AG04450 (cell line): ENCODE data around the gene GNAS-AS1. TPM values are rescaled to one million over a fixed set of nuclear protein-coding genes. Genes with fewer than 3 reads are reported as not detected.

ENCODE experiments used
- CTCF ChIA-PET: fragments of 300-600, 350-600 bp; formaldehyde crosslinking; extraction: SDS; loops from one replicate; lab custom pipeline; 2022; ENCODE audit warnings: antibody characterized with exemption, inconsistent platforms; lab: Charles Lee
- POLR2A ChIA-PET: fragments of 350-600 bp; formaldehyde crosslinking; extraction: SDS; loops from one replicate; lab custom pipeline; 2021; ENCODE audit warnings: antibody characterized with exemption, inconsistent platforms; lab: Yijun Ruan, JAX
- DNase-seq: peaks from one replicate; pipeline ENCODE4 v3.0.0-alpha.2; 2011; ENCODE audit warnings: low read depth, low spot score
- H3K27ac ChIP-seq: one replicate; pipeline ENCODE4 v1.5.1; 2012; ENCODE audit warnings: low read depth, low read length, control low read depth
- H3K27me3 ChIP-seq: one replicate; pipeline ENCODE4 v1.6.0; 2012; ENCODE audit warnings: low read length; ENCODE audit not compliant: control insufficient read depth, insufficient read depth
- H3K4me3 ChIP-seq: 2 replicates; pipeline ENCODE4 v1.5.1; 2011; ENCODE audit warnings: mild to moderate bottlenecking, low read depth, low read length, control low read depth
- H3K9me3 ChIP-seq: 2 replicates; pipeline ENCODE4 v1.5.1; 2012; ENCODE audit warnings: low read length; ENCODE audit not compliant: control insufficient read depth, insufficient read depth
- CTCF ChIP-seq: IDR thresholded peaks from 2 replicates; pipeline ENCODE4 v1.5.1; 2011; ENCODE audit warnings: low read depth, low read length, control low read depth, inconsistent platforms
- polyA plus RNA-seq: library from polyadenylated mRNA; depleted of rRNA; stranded (reverse); fragments of >200 nt; gene quantifications from 2 replicates; pipeline ENCODE4 v1.2.3, GENCODE V29; 2011

GNAS-AS1 gene
- polyA plus RNA-seq, 1 experiment, result 0.52 TPM

- Histone ChIP-seq H3K4me3 (no peak overlapping the region), H3K27ac (no peak overlapping the region), H3K27me3 (peaks cover 28% of the 10 kb centered on the region), H3K9me3 (peaks cover 19% of the 10 kb centered on the region)
- ChIA-PET POLR2A (no interaction called here), CTCF (no interaction called here)
- DNase-seq, result no peak
- no peak for TF ChIP-seq CTCF
Measured at GRCh38 chr20:58847463-58847862, 3.2 kb downstream of the GNAS-AS1 start.

GRCh38 chr20:58845706-58846105, 5.0 kb downstream of the GNAS-AS1 start:
- TF ChIP-seq CTCF, result no peak
- Histone ChIP-seq H3K4me3 (no peak overlapping the region), H3K27ac (no peak overlapping the region), H3K9me3 (peaks cover 11% of the 10 kb centered on the region; the same call in 1 of the 2 replicates), H3K27me3 (peaks cover 30% of the 10 kb centered on the region)
- CTCF ChIA-PET, result interaction anchor here (2.3 kb wide), 1 partner anchor 24 kb away, joined by 5 read pairs; no protein-coding TSS in a partner anchor
- DNase-seq, result no peak
- POLR2A ChIA-PET, result no interaction called here

- no peak for TF ChIP-seq CTCF
- POLR2A ChIA-PET, result no interaction called here
- CTCF ChIA-PET, result no interaction called here
- peaks cover 17% of the 10 kb centered on the region; the same call in 1 of the 2 replicates for H3K9me3 ChIP-seq
- no peak overlapping the region for H3K27ac ChIP-seq
- H3K27me3 ChIP-seq, result peaks cover 46% of the 10 kb centered on the region
- no peak for DNase-seq
- no peak overlapping the region for H3K4me3 ChIP-seq
Measured at GRCh38 chr20:58843128-58843556, 7.6 kb downstream of the GNAS-AS1 start.

- POLR2A ChIA-PET, result no interaction called here
- Histone ChIP-seq H3K27ac (no peak overlapping the region), H3K27me3 (peaks cover 46% of the 10 kb centered on the region), H3K9me3 (peaks cover 17% of the 10 kb centered on the region; the same call in 1 of the 2 replicates), H3K4me3 (no peak overlapping the region)
- no peak for DNase-seq
- CTCF ChIA-PET, result no interaction called here
- TF ChIP-seq CTCF, result no peak
Measured at GRCh38 chr20:58842276-58842675, 8.4 kb downstream of the GNAS-AS1 start.

GRCh38 chr20:58841539-58842264, 9.0 kb downstream of the GNAS-AS1 start:
- Histone ChIP-seq H3K9me3 (peaks cover 17% of the 10 kb centered on the region; the same call in 1 of the 2 replicates), H3K4me3 (no peak overlapping the region), H3K27ac (no peak overlapping the region), H3K27me3 (peaks cover 46% of the 10 kb centered on the region)
- ChIA-PET POLR2A (no interaction called here), CTCF (no interaction called here)
- no peak for TF ChIP-seq CTCF
- DNase-seq, result no peak
